ENCODE results near the gene SSR1. TPM values are rescaled to one million over a fixed set of nuclear protein-coding genes. Genes with fewer than 3 reads are reported as not detected.
"Not testable (repeated sequence)": the region's sequence is repeated elsewhere in the genome, so short reads cannot be mapped to it uniquely, and the experiment has no call there.

SSR1 gene
- total RNA-seq, 6 experiments from 2014 or later = 60.8 to 110 (median 90.5) TPM

DNA sequence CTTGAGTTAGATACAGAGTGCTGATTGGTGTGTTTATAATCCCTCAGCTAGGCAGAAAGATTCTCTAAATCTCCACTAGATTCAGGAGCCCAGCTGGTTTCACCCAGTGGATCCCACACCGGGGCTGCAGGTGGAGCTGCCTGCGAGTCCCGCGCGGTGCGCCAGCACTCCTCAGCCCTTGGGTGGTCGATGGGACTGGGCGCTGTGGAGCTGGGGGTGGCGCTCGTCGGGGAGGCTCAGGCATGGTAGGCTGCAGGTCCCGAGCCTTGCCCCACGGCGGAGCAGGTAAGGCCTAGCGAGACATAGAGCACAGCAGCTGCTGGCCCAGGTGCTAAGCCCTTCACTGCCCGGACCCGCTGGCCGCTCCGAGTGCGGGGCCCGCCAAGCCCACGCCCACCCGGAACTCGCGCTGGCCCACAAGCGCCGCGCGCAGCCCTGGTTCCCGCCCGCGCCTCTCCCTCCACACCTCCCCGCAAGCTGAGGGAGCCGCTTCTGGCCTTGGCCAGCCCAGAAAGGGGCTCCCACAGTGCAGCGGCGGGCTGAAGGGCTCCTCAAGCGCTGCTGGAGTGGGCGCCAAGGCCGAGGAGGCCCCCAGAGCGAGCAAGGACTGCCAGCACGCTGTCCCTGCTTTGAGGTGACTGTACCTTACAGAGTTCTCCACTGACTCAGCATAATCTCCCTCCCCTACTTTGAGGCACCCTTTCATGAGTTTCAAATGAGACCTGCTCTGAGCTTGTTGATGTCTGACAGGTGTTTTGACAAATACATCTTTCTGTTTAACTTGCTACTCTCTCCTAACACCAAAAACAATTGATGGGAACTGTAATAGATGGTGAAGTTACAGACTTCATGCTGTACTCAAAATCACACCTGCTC is 3.9 kb upstream of the SSR1 start:
- Histone ChIP-seq H3K4me3 (no peak overlapping the region), H3K9me3 (no peaks in the 10 kb centered on the region), H3K27me3 (no peaks in the 10 kb centered on the region), H3K4me1 (peaks cover 0 to 2% (median 0%) of the 10 kb centered on the region in 4 donors), H3K36me3 (no peaks in the 10 kb centered on the region), H3K27ac (no peak overlapping the region)
- no peak for ATAC-seq
- DNase-seq = no peak
- 100% methylated on average over 1 of the region's 41 CpGs for WGBS (ENCODE audit: insufficient coverage, low coverage, low lambda C conversion rate, missing lambda C conversion rate)
- intact Hi-C loops (cut with DNase I) = no loop called here
- TF ChIP-seq POLR2A (IDR thresholded peaks at IDR 0.05) = no peak
- TF ChIP-seq, protein P1, sequence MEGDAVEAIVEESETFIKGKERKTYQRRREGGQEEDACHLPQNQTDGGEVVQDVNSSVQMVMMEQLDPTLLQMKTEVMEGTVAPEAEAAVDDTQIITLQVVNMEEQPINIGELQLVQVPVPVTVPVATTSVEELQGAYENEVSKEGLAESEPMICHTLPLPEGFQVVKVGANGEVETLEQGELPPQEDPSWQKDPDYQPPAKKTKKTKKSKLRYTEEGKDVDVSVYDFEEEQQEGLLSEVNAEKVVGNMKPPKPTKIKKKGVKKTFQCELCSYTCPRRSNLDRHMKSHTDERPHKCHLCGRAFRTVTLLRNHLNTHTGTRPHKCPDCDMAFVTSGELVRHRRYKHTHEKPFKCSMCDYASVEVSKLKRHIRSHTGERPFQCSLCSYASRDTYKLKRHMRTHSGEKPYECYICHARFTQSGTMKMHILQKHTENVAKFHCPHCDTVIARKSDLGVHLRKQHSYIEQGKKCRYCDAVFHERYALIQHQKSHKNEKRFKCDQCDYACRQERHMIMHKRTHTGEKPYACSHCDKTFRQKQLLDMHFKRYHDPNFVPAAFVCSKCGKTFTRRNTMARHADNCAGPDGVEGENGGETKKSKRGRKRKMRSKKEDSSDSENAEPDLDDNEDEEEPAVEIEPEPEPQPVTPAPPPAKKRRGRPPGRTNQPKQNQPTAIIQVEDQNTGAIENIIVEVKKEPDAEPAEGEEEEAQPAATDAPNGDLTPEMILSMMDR (IDR thresholded peaks at IDR 0.05) = no peak

DNA sequence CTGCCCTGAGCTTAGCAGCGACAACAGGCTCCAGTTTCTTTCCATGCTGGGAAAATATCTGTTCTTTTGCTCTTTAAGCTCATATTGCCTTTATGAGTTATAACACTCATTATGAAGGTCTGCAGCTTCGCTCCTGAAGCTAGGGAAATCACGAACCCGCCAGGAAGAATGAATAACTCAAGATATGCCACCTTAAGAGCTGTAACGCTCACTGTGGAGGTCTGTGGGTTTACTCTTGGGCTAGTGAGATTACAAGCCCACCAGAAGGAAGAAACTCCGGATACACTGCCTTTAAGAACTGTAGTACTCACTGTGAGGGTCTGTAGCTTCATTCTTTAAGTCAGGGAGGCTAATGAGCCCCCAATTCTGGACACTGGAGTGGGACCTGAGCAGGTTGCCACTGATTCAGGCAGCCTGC is 3.0 kb upstream of the SSR1 start:
- WGBS (ENCODE audit: insufficient coverage, low coverage, low lambda C conversion rate, missing lambda C conversion rate) = 79% methylated on average over 3 of the region's 6 CpGs
- peaks cover 0 to 11% (median 5%) of the 10 kb centered on the region in 4 donors for H3K4me1 ChIP-seq
- no peaks in the 10 kb centered on the region for H3K9me3 ChIP-seq
- TF ChIP-seq POLR2A (IDR thresholded peaks at IDR 0.05) = no peak
- TF ChIP-seq, protein P1 (IDR thresholded peaks at IDR 0.05) = no peak
- H3K4me3 ChIP-seq = no peak overlapping the region
- no peaks in the 10 kb centered on the region for H3K36me3 ChIP-seq
- no peak for ATAC-seq
- H3K27me3 ChIP-seq = no peaks in the 10 kb centered on the region
- intact Hi-C loops (cut with DNase I) = no loop called here
- no peak overlapping the region for H3K27ac ChIP-seq
- DNase-seq = no peak

DNA sequence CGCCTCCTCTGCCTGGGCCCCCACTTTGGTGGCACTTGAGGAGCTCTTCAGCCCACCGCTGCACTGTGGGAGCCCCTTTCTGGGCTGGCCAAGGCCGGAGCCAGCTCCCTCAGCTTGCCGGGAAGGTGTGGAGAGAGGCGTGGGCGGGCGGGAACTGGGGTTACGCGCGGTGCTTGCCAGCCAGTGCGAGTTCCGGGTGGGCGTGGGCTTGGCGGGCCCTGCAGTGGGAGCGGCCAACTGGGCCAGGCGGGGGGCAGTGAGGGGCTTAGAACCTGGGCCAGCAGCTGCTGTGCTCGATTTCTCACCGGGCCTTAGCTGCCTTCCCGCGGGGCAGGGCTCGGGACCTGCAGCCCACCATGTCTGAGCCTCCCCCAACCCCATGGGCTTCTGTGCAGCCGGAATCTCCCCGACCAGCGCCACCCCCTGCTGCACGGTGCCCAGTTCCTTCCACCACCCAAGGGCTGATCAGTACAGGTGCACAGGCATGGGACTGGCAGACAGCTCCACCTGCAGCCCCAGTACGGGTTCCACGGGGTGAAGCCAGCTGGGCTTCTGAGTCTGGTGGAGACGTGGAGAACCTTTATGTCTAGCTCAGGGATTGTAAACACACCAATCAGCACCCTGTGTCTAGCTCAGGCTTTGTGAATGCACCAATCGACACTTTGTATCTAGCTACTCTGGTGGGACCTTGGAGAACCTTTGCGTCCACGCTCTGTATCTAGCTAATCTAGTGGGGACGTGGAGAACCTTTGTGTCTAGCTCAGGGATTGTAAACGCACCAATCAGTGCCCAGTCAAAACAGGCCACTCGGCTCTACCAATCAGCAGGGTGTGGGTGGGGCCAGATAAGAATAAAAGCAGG is 2.3 kb upstream of the SSR1 start:
- H3K4me3 ChIP-seq; ATAC-seq; H3K27ac ChIP-seq; DNase-seq; intact Hi-C loops (cut with DNase I); H3K36me3 ChIP-seq; H3K9me3 ChIP-seq; H3K27me3 ChIP-seq: not testable (repeated sequence)
- peaks cover 0 to 16% (median 7%) of the 10 kb centered on the region in 4 donors for H3K4me1 ChIP-seq
- 88% methylated on average over 5 of the region's 34 CpGs for WGBS (ENCODE audit: insufficient coverage, low coverage, low lambda C conversion rate, missing lambda C conversion rate)

DNA sequence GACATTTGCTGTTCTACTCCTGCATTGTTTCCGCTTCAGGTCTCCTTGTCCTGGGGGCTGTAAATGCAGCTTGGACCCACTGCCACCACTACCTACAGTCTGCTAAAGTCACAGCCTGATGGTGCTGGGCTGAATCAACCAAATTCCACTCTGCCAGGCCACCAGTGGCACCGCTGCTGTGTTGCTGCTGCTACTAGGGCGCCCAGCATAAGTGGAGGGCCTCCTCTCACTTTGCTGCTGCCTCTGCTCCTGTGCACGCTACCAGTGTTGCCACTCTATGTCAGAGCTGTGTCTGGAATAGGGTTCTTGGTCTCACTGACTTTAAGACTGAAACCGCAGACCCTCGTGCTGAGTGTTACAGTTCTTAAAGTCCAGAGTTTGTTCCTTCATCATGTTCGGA is 1.4 kb upstream of the SSR1 start:
- Histone ChIP-seq H3K27ac (no peak overlapping the region), H3K27me3 (no peaks in the 10 kb centered on the region), H3K4me3 (no peak overlapping the region), H3K4me1 (peaks cover 0 to 19% (median 7%) of the 10 kb centered on the region in 4 donors), H3K9me3 (no peaks in the 10 kb centered on the region), H3K36me3 (peaks cover 0 to 5% (median 1%) of the 10 kb centered on the region in 4 donors)
- DNase-seq = no peak
- 100% methylated on average over 2 of the region's 7 CpGs for whole genome bisulfite sequencing (ENCODE audit: insufficient coverage, low coverage, low lambda C conversion rate, missing lambda C conversion rate)
- no peak for ATAC-seq
- TF ChIP-seq, protein P1 (IDR thresholded peaks at IDR 0.05) = no peak
- no peak for TF ChIP-seq POLR2A (IDR thresholded peaks at IDR 0.05)
- intact Hi-C loops (cut with DNase I) = no loop called here

Data from right lobe of liver (tissue), 6 donors.